ENCODE results near the gene CCDC47. TPM values are rescaled to one million over a fixed set of nuclear protein-coding genes. Genes with fewer than 3 reads are reported as not detected.
A peak's percentile ranks its signal among the peaks of the same experiment; 100 is the strongest.

CCDC47 gene
- total and polyA plus RNA-seq, 2 of the 13 experiments (the other 11 are each of a cell fraction or from before 2014, with no cell fraction given): 59.3 to 99.5 TPM

- ChIA-PET POLR2A (interaction anchor here (0.7 to 8.5 kb wide), 4 partner anchors 12 to 43 kb away, joined by 3 to 72 read pairs (median 4); partner anchors contain the start of genes CCDC47 and DDX42), CTCF (ENCODE audit: low intra/inter-chr PET ratio, low total read pairs) (no interaction called here)
- DNase-seq (ENCODE audit: low spot score) (peak; percentile 63), ATAC-seq (peak; percentile 88), FAIRE-seq (peak; percentile 36)
- Histone ChIP-seq H3K27me3 (ENCODE audit: control insufficient read depth in 1 of 2, insufficient read depth in 2 of 2, low read length in 2 of 2) (no peaks in the 10 kb centered on the region), H3K9me3 (ENCODE audit: low read length) (no peaks in the 10 kb centered on the region), H3K27ac (ENCODE audit: extremely low read length, insufficient read depth, low read length) (peak overlapping the region; percentile 52), H2AFZ (ENCODE audit: low read length) (no peak overlapping the region), H3K79me2 (ENCODE audit: insufficient read depth, low read length) (peaks cover 61% of the 10 kb centered on the region), H3K4me1 (ENCODE audit: insufficient read depth, low read length) (peaks cover 50% of the 10 kb centered on the region), H3K9ac (ENCODE audit: insufficient read depth, low read depth, low read length) (no peak overlapping the region), H3K36me3 (replicated peaks in 1 of 2; ENCODE audit: control insufficient read depth in 1 of 2, insufficient read depth in 2 of 2, low read length in 2 of 2) (peaks cover 24 to 68% of the 10 kb centered on the region in 2 experiments), H3K4me2 (ENCODE audit: low read depth, low read length) (peak overlapping the region; percentile 15), H3K4me3 (replicated peaks in 1 of 3; ENCODE audit: insufficient read depth in 1 of 3, low read depth in 2 of 3, low read length in 3 of 3) (no peak overlapping the region), H4K20me1 (ENCODE audit: insufficient read depth, low read length) (peaks cover 28% of the 10 kb centered on the region)
- BruUV-seq (replicated peaks): no TSS peak
- in situ Hi-C loops (cut with HindIII; ENCODE audit: extremely low pct_ligation_motif_present, low pct_unique_long_range_greater_than_20kb): no loop called here
- intact Hi-C loops (cut with micrococcal nuclease; ENCODE audit: unreplicated experiment): no loop called here
- 94% methylated on average over 1 of the region's 1 CpG for WGBS (ENCODE audit: low lambda C conversion rate)
- TF ChIP-seq MIXL1 (CRISPR knock-in tag; IDR thresholded peaks at IDR 0.05) (0 out of 2 replicates have a peak, but pooled peaks have one; percentile 49), E2F5 (CRISPR knock-in tag; conservative IDR thresholded peaks at IDR 0.05) (no peak), ZNF382 (CRISPR knock-in tag; IDR thresholded peaks at IDR 0.05; ENCODE audit: borderline replicate concordance) (no peak), HMG20A (CRISPR knock-in tag; IDR thresholded peaks at IDR 0.05; ENCODE audit: borderline replicate concordance) (peak; percentile 20; the same call in 1 of the 2 replicates), FOXJ3 (CRISPR knock-in tag; IDR thresholded peaks at IDR 0.05; ENCODE audit: borderline replicate concordance) (peak; percentile 44; the same call in 1 of the 2 replicates), ELF3 (CRISPR knock-in tag; IDR thresholded peaks at IDR 0.05) (0 out of 2 replicates have a peak, but pooled peaks have one; percentile 5), ZNF577 (CRISPR knock-in tag; IDR thresholded peaks at IDR 0.05; ENCODE audit: borderline replicate concordance, low read depth) (no peak), ZBTB4 (CRISPR knock-in tag; IDR thresholded peaks at IDR 0.05; ENCODE audit: borderline replicate concordance) (no peak), TFAP4 (IDR thresholded peaks at IDR 0.05; ENCODE audit: borderline replicate concordance, low read depth) (no peak), TP53 (CRISPR knock-in tag; conservative IDR thresholded peaks at IDR 0.05) (no peak), ZNF343 (CRISPR knock-in tag; IDR thresholded peaks at IDR 0.05) (no peak), RBFOX2 (IDR thresholded peaks at IDR 0.05; ENCODE audit: low read depth, low read length) (0 out of 2 replicates have a peak, but pooled peaks have one; percentile 38), SP1 (IDR thresholded peaks at IDR 0.05) (no peak), SP1 (CRISPR knock-in tag; IDR thresholded peaks at IDR 0.05) (no peak), TIGD3 (CRISPR knock-in tag; IDR thresholded peaks at IDR 0.05; ENCODE audit: borderline replicate concordance) (no peak), FOXP1 (IDR thresholded peaks at IDR 0.05) (no peak), FOXP1 (CRISPR knock-in tag; IDR thresholded peaks at IDR 0.05) (peak; percentile 43; the same call in 1 of the 2 replicates), ZNF280B (CRISPR knock-in tag; IDR thresholded peaks at IDR 0.05; ENCODE audit: borderline replicate concordance) (no peak)
These were observed 12.7 kb upstream of the CCDC47 start for GRCh38 chr17:63786117-63786516.
